ENCODE data around the gene MUL1. TPM values are rescaled to one million over a fixed set of nuclear protein-coding genes. Genes with fewer than 3 reads are reported as not detected.
A peak's percentile ranks its signal among the peaks of the same experiment; 100 is the strongest.

Gene MUL1
- polyA plus RNA-seq (ENCODE audit: insufficient read length in 4 of 4) = 10 to 100 TPM; 35.8 to 39.9 (median 37.9) TPM

- peak; percentile 87 to 93 (median 90) for DNase-seq (ENCODE audit: low read depth in 4 of 4, low spot score in 3 of 4)
These were observed at the start of gene MUL1 for GRCh38 chr1:20507564-20508410. TSS of gene MUL1 (minus strand) at chr1:20508151. CDS start at chr1:20508024, 127 bp downstream.

GRCh38 chr1:20555758-20556120 is 47.8 kb upstream of the MUL1 start:
- no peak for DNase-seq (ENCODE audit: low read depth in 4 of 4, low spot score in 3 of 4)

GRCh38 chr1:20555025-20555757 is 47.2 kb upstream of the MUL1 start:
- DNase-seq (ENCODE audit: low read depth in 4 of 4, low spot score in 3 of 4) = no peak

GRCh38 chr1:20552728-20553445 is 44.9 kb upstream of the MUL1 start:
- peak in 1 of 4 donors; percentile 31 for DNase-seq (ENCODE audit: low read depth in 4 of 4, low spot score in 3 of 4)

GRCh38 chr1:20551945-20552727 is 44.2 kb upstream of the MUL1 start, which contains the start of gene FAM43B:
TSS of gene FAM43B (plus strand) at chr1:20552573. CDS start at chr1:20552974, 401 bp downstream.
- peak; percentile 78 to 85 (median 78) for DNase-seq (ENCODE audit: low read depth in 4 of 4, low spot score in 3 of 4)

GRCh38 chr1:20551161-20551560 is 43.2 kb upstream of the MUL1 start:
- no peak for DNase-seq (ENCODE audit: low read depth in 4 of 4, low spot score in 3 of 4)

GRCh38 chr1:20546637-20547036 is 38.7 kb upstream of the MUL1 start:
- no peak for DNase-seq (ENCODE audit: low read depth in 4 of 4, low spot score in 3 of 4)

GRCh38 chr1:20540281-20540680 is 32.3 kb upstream of the MUL1 start:
- DNase-seq (ENCODE audit: low read depth in 4 of 4, low spot score in 3 of 4) = no peak

GRCh38 chr1:20538760-20539551 is 31.0 kb upstream of the MUL1 start:
- DNase-seq (ENCODE audit: low read depth in 4 of 4, low spot score in 3 of 4) = no peak

- no peak for DNase-seq (ENCODE audit: low read depth in 4 of 4, low spot score in 3 of 4)
These were observed 30.3 kb upstream of the MUL1 start for GRCh38 chr1:20538227-20538626.

GRCh38 chr1:20534659-20535417 is 26.9 kb upstream of the MUL1 start:
- no peak for DNase-seq (ENCODE audit: low read depth in 4 of 4, low spot score in 3 of 4)

GRCh38 chr1:20533635-20534034 is 25.7 kb upstream of the MUL1 start:
- DNase-seq (ENCODE audit: low read depth in 4 of 4, low spot score in 3 of 4) = no peak

- no peak for DNase-seq (ENCODE audit: low read depth in 4 of 4, low spot score in 3 of 4)
These were observed 22.9 kb upstream of the MUL1 start for GRCh38 chr1:20530901-20531300.

- no peak for DNase-seq (ENCODE audit: low read depth in 4 of 4, low spot score in 3 of 4)
These were observed 22.4 kb upstream of the MUL1 start for GRCh38 chr1:20530306-20530705.

- no peak for DNase-seq (ENCODE audit: low read depth in 4 of 4, low spot score in 3 of 4)
These were observed 20.3 kb upstream of the MUL1 start for GRCh38 chr1:20528221-20528620.

GRCh38 chr1:20526267-20526666 is 18.3 kb upstream of the MUL1 start:
- DNase-seq (ENCODE audit: low read depth in 4 of 4, low spot score in 3 of 4) = no peak

GRCh38 chr1:20521960-20522861 is 14.3 kb upstream of the MUL1 start:
- peak; percentile 67 to 82 (median 80) for DNase-seq (ENCODE audit: low read depth in 4 of 4, low spot score in 3 of 4)
